ENCODE data around the gene GAREM2.

Gene GAREM2

DNA sequence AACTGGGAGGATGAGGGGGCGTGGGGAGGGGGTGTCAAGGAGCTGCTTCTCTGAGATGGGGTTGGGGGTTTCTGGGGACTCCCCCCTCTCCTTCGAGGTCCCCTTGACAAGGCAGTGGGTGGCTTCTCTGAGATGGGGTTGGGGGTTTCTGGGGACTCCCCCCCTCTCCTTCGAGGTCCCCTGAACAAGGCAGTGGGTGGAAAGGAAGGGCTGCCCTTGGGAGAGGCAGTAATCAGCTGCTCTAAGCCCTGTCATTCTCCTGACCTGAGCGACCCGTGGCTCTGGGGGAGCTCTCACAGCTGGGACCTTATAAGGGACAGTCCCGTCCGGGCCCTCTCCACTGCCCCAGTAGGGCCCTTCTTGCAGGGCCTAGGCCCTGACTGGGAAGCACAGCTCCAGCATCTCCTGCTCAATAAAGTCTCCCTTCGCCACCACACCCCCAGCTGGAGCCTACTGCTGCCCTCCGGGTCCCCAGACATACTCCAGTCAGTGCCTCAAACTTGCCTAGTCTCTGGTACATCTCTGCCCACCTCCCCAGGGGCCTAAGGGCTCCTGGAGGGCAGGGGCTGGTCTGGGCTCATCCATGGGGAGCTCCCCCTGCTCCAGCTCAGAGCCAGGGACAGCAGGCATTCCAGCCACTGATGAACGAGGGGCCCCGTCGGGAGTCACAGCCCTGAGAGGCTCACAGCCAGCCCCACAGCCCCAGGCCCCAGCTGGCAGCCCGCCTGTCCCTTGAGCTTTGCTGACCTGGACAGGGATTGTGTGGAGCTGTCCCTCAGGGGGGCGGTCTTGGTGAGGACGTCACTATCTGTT is 2.8 kb downstream of the GAREM2 start:
- H3K4me3 Mint-ChIP-seq = no peak overlapping the region
- H3K27me3 Mint-ChIP-seq = peaks cover 63 to 64% of the 10 kb centered on the region in 2 donors
- H3K27ac Mint-ChIP-seq = no peak overlapping the region
- ATAC-seq (replicated peaks) = peak in 1 of 2 donors; percentile 25
- peaks cover 6 to 11% of the 10 kb centered on the region in 2 donors for H3K36me3 Mint-ChIP-seq
- peaks cover 24 to 35% of the 10 kb centered on the region in 2 donors for H3K4me1 Mint-ChIP-seq
- H3K9me3 Mint-ChIP-seq = peaks cover 0 to 1% of the 10 kb centered on the region in 2 donors
- DNase-seq = no peak

DNA sequence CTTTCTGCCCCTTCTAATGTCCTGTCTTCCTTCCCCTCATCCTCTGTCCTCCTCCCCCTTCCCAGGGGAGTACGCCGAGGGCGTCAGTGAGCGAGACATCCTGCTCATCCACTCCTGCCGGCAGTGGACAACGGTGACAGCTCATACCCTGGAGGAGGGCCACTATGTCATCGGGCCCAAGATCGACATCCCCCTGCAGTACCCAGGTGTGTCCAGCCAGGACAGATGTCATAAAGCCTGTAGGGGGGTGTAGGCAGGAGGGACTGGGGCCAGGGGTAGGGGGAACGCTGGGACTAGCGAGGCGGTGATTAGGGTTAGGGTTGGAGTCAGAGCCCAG is 3.4 kb downstream of the GAREM2 start:
- H3K4me1 Mint-ChIP-seq = peaks cover 24 to 35% of the 10 kb centered on the region in 2 donors
- ATAC-seq (replicated peaks) (no peak), DNase-seq (no peak)
- no peak overlapping the region for H3K4me3 Mint-ChIP-seq
- H3K9me3 Mint-ChIP-seq = peaks cover 0 to 1% of the 10 kb centered on the region in 2 donors
- H3K36me3 Mint-ChIP-seq = peaks cover 6 to 11% of the 10 kb centered on the region in 2 donors
- H3K27me3 Mint-ChIP-seq = peaks cover 62 to 64% of the 10 kb centered on the region in 2 donors
- no peak overlapping the region for H3K27ac Mint-ChIP-seq

- Mint-ChIP-seq H3K27me3 (peaks cover 57% of the 10 kb centered on the region in 2 donors), H3K27ac (no peak overlapping the region), H3K4me1 (peaks cover 19 to 27% of the 10 kb centered on the region in 2 donors), H3K4me3 (no peak overlapping the region), H3K9me3 (no peaks in the 10 kb centered on the region), H3K36me3 (peaks cover 3 to 5% of the 10 kb centered on the region in 2 donors)
- ATAC-seq (replicated peaks) = no peak
- no peak for DNase-seq
Observed at GRCh38 chr2:26177122-26177521, 4.2 kb downstream of the GAREM2 start.

- H3K9me3 Mint-ChIP-seq = no peaks in the 10 kb centered on the region
- H3K27ac Mint-ChIP-seq = no peak overlapping the region
- peak overlapping the region; percentile 29 to 80 for H3K4me3 Mint-ChIP-seq
- peaks cover 16 to 23% of the 10 kb centered on the region in 2 donors for H3K4me1 Mint-ChIP-seq
- peaks cover 53 to 56% of the 10 kb centered on the region in 2 donors for H3K27me3 Mint-ChIP-seq
- DNase-seq = no peak
- peaks cover 0 to 5% of the 10 kb centered on the region in 2 donors for H3K36me3 Mint-ChIP-seq
- ATAC-seq (replicated peaks) = no peak
Observed at GRCh38 chr2:26178246-26178645, 5.4 kb downstream of the GAREM2 start.

- peaks cover 47 to 52% of the 10 kb centered on the region in 2 donors for H3K27me3 Mint-ChIP-seq
- DNase-seq (no peak), ATAC-seq (replicated peaks) (peak; percentile 36 to 56)
- peaks cover 15 to 23% of the 10 kb centered on the region in 2 donors for H3K4me1 Mint-ChIP-seq
- peaks cover 0 to 5% of the 10 kb centered on the region in 2 donors for H3K36me3 Mint-ChIP-seq
- peak overlapping the region; percentile 33 to 80 for H3K4me3 Mint-ChIP-seq
- H3K27ac Mint-ChIP-seq = no peak overlapping the region
- no peaks in the 10 kb centered on the region for H3K9me3 Mint-ChIP-seq
Observed at GRCh38 chr2:26178746-26179436, 6.0 kb downstream of the GAREM2 start.

DNA sequence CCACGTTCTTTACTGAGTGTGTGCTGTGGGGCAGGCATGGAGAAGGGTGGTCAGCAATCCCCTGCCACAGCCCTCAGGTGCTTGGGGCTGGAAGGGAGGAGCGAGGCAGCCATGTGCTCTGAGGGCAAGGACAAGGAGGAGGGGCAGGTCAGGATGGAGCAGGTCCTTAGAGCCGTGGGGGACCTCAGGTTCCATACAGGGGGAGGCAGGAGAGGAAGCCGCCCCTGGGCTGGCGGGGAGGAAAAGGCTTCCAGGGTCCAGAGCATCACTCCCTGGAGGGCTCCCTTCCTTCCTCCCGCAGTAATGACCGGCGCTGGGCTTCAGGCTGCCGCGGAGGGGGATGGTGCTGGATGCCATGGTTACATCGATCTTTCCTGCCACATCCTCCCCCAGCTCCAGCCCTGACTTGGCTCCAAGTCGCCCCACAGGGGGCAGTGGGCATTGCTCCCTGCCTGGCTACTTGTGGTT is 6.6 kb downstream of the GAREM2 start:
- Mint-ChIP-seq H3K36me3 (peaks cover 0 to 5% of the 10 kb centered on the region in 2 donors), H3K27me3 (peaks cover 42 to 47% of the 10 kb centered on the region in 2 donors), H3K4me3 (peak overlapping the region; percentile 33 to 80), H3K9me3 (no peaks in the 10 kb centered on the region), H3K4me1 (peaks cover 12 to 18% of the 10 kb centered on the region in 2 donors), H3K27ac (no peak overlapping the region)
- no peak for DNase-seq
- peak; percentile 10 to 17 for ATAC-seq (replicated peaks)

DNA sequence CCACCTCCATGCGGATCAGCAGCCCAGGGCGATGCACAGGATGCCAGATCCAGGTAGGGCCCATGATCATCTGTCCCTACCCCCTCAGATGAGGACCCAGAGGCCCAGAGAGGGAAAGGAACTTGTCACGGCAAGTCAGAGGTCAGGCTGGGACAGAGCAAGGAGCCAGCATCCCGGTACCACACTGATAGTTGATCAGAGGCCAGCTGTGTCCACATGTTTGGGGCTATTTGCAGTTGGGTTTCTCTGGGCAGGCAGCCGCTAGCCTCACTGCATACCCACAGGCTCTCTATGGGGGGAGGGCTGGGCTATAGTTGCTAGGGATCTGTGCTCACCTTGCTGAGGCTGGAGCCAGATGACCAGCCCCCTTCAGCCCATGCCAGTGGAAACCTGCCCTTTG is 9.6 kb downstream of the GAREM2 start:
- H3K27ac Mint-ChIP-seq = no peak overlapping the region
- peaks cover 0 to 5% of the 10 kb centered on the region in 2 donors for H3K36me3 Mint-ChIP-seq
- DNase-seq (no peak), ATAC-seq (replicated peaks) (no peak)
- no peaks in the 10 kb centered on the region for H3K9me3 Mint-ChIP-seq
- no peak overlapping the region for H3K4me3 Mint-ChIP-seq
- H3K27me3 Mint-ChIP-seq = peaks cover 34 to 38% of the 10 kb centered on the region in 2 donors
- peaks cover 15 to 33% of the 10 kb centered on the region in 2 donors for H3K4me1 Mint-ChIP-seq

- peaks cover 33 to 38% of the 10 kb centered on the region in 2 donors for H3K27me3 Mint-ChIP-seq
- no peak for DNase-seq
- ATAC-seq (replicated peaks) = no peak
- no peaks in the 10 kb centered on the region for H3K9me3 Mint-ChIP-seq
- H3K4me3 Mint-ChIP-seq = peak overlapping the region in 1 of 2 donors; percentile 11
- H3K36me3 Mint-ChIP-seq = peaks cover 0 to 5% of the 10 kb centered on the region in 2 donors
- H3K4me1 Mint-ChIP-seq = peaks cover 15 to 33% of the 10 kb centered on the region in 2 donors
- peak overlapping the region; percentile 56 for H3K27ac Mint-ChIP-seq
Observed at GRCh38 chr2:26182887-26183630, 10.2 kb downstream of the GAREM2 start.

DNA sequence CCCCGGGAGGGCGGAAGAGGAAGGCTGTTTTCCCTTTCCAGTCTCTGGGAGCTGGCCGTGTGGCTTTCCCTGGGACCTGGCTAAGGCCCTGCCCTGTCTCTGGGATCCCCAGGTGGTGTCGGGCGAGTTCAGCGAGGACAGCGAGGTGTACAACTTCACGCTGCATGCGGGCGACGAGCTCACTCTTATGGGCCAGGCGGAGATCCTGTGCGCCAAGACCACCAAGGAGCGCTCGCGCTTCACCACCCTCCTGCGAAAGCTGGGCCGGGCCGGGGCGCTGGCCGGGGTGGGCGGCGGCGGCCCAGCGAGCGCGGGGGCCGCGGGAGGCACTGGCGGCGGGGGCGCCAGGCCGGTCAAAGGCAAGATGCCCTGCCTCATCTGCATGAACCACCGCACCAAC is 11.2 kb downstream of the GAREM2 start:
- no peak for ATAC-seq (replicated peaks)
- no peak for DNase-seq
- Mint-ChIP-seq H3K27me3 (peaks cover 32 to 37% of the 10 kb centered on the region in 2 donors), H3K36me3 (peaks cover 0 to 5% of the 10 kb centered on the region in 2 donors), H3K27ac (peak overlapping the region; percentile 31), H3K4me3 (peak overlapping the region; percentile 46 to 64), H3K4me1 (peaks cover 15 to 27% of the 10 kb centered on the region in 2 donors), H3K9me3 (no peaks in the 10 kb centered on the region)

GRCh38 chr2:26184555-26185303 is 11.8 kb downstream of the GAREM2 start:
- Mint-ChIP-seq H3K4me1 (peaks cover 11 to 22% of the 10 kb centered on the region in 2 donors), H3K36me3 (peaks cover 0 to 9% of the 10 kb centered on the region in 2 donors), H3K4me3 (peak overlapping the region; percentile 69 to 79), H3K27ac (peak overlapping the region; percentile 31), H3K9me3 (no peaks in the 10 kb centered on the region), H3K27me3 (peaks cover 28 to 31% of the 10 kb centered on the region in 2 donors)
- DNase-seq (peak; percentile 73), ATAC-seq (replicated peaks) (peak; percentile 96 to 97)

DNA sequence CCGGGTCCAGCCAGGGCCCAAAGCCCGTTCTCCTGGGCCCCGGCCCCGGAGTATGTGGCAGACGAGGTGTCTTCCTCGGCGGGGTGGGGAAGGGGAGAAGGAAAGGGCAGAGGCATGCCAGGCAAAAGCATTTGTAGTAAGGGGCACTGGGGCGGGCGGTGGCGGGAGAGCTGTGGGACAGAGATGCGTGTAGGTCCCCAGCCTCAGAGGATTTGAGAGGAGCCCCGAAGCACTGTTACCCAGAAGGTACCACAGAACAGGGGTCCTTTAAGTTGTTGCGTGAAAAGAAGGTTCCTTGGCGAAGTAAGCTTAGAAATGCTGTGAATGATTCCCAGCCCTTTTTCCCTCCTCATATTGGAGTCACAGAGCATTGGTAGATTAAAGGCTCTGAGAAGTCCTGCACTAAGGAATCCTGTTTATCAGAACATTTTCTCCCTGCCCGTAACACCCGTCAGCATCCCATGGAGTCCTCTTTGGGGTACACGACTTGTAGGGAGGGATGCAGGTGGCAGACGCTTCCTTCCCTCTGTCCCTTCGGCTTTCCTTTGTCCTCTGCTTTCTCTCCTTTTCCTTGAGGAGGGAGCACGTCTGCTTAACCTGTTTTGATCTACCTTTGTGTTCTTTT is 12.5 kb downstream of the GAREM2 start:
- Mint-ChIP-seq H3K4me3 (peak overlapping the region; percentile 69 to 79), H3K9me3 (no peaks in the 10 kb centered on the region), H3K36me3 (peaks cover 0 to 5% of the 10 kb centered on the region in 2 donors), H3K27ac (peak overlapping the region; percentile 31), H3K4me1 (peaks cover 6 to 17% of the 10 kb centered on the region in 2 donors), H3K27me3 (peaks cover 21 to 24% of the 10 kb centered on the region in 2 donors)
- DNase-seq = no peak
- no peak for ATAC-seq (replicated peaks)

- ATAC-seq (replicated peaks) (no peak), DNase-seq (no peak)
- Mint-ChIP-seq H3K9me3 (no peaks in the 10 kb centered on the region), H3K27ac (no peak overlapping the region), H3K4me3 (peak overlapping the region in 1 of 2 donors; percentile 46), H3K4me1 (peaks cover 6 to 16% of the 10 kb centered on the region in 2 donors), H3K27me3 (peaks cover 15 to 17% of the 10 kb centered on the region in 2 donors), H3K36me3 (peaks cover 2 to 9% of the 10 kb centered on the region in 2 donors)
Observed at GRCh38 chr2:26185954-26186770, 13.3 kb downstream of the GAREM2 start.

Measured in stimulated activated naive B cell treated with anti-CD40 and anti-IgM and Interleukin-4, amounts not matched to agents 10 μg/mL and 1 μg/mL and 100 μg/mL, for 72 hours (primary cell).